GM10248 (cell line): ENCODE measurements around the gene SUN5.

ENCODE experiments used
- CTCF ChIA-PET: fragments of 300-600 bp; sonication (Branson Sonifier 250); formaldehyde crosslinking; extraction: SDS; loops from one replicate; lab custom pipeline; 2021; ENCODE audit warnings: antibody characterized with exemption; lab: Yijun Ruan, JAX
- POLR2A ChIA-PET: fragments of 350-650 bp; sonication (Branson Sonifier 250); formaldehyde crosslinking; extraction: SDS; loops from one replicate; lab custom pipeline; 2020; ENCODE audit warnings: antibody characterized with exemption; lab: Yijun Ruan, JAX
- DNase-seq: peaks from one replicate; pipeline ENCODE4 v3.0.0; 2012; ENCODE audit errors: extremely low spot score
- CTCF ChIP-seq: IDR thresholded peaks from 2 replicates; pipeline ENCODE4 v1.5.1; 2012; ENCODE audit warnings: mild to moderate bottlenecking, low read depth; ENCODE audit errors: extremely low read depth, missing control alignments, control extremely low read depth

SUN5 gene

GRCh38 chr20:32989507-32990283, 14.5 kb downstream of the SUN5 start:
- DNase-seq, result no peak
- ChIA-PET CTCF (no interaction called here), POLR2A (no interaction called here)
- TF ChIP-seq CTCF, result no peak

- TF ChIP-seq CTCF, result no peak
- DNase-seq, result no peak
- CTCF ChIA-PET, result no interaction called here
- POLR2A ChIA-PET, result no interaction called here
These were observed 16.2 kb downstream of the SUN5 start for GRCh38 chr20:32988008-32988407.

- no peak for DNase-seq
- ChIA-PET POLR2A (no interaction called here), CTCF (interaction anchor here (1.0 to 1.9 kb wide), 2 partner anchors 8 to 11 kb away, joined by 3 to 4 read pairs; no protein-coding TSS in a partner anchor)
- TF ChIP-seq CTCF, result no peak
These were observed 17.0 kb downstream of the SUN5 start for GRCh38 chr20:32987044-32987825.

GRCh38 chr20:32986331-32986966, 17.8 kb downstream of the SUN5 start:
- POLR2A ChIA-PET, result no interaction called here
- no peak for DNase-seq
- CTCF ChIA-PET, result interaction anchor here (0.7 to 1.9 kb wide), 3 partner anchors 8 to 10 kb away, joined by 3 to 4 read pairs (median 3); no protein-coding TSS in a partner anchor
- TF ChIP-seq CTCF, result no peak

- ChIA-PET CTCF (interaction anchor here (1.9 kb wide), 1 partner anchor 10 kb away, joined by 4 read pairs; no protein-coding TSS in a partner anchor), POLR2A (no interaction called here)
- DNase-seq, result no peak
- TF ChIP-seq CTCF, result no peak
These were observed 18.6 kb downstream of the SUN5 start for GRCh38 chr20:32985596-32985995.
